Neural progenitor cell (in vitro differentiated cells): ENCODE results near the gene PLA2G5. TPM values are rescaled to one million over a fixed set of nuclear protein-coding genes. Genes with fewer than 3 reads are reported as not detected.

Source experiments
- DNase-seq: peaks from one replicate; pipeline ENCODE4 v3.0.0-alpha.2; 2016; ENCODE audit warnings: low spot score
- H2AFZ ChIP-seq: fragments of 200-600 bp; sonication (generic); replicated peaks from 2 replicates; pipeline ENCODE4 v1.6.1; 2016; ENCODE audit warnings: antibody characterized with exemption
- H3F3A ChIP-seq: fragments of 200-600 bp; sonication (generic); 2 replicates; pipeline ENCODE4 v1.6.1; 2016; ENCODE audit warnings: antibody characterized with exemption, low read depth
- H3K27ac ChIP-seq: fragments of 200-600 bp; sonication (generic); 2 replicates; pipeline ENCODE4 v1.5.1; 2016; ENCODE audit warnings: mild to moderate bottlenecking
- H3K27me3 ChIP-seq: fragments of 200-600 bp; sonication (generic); 2 replicates; pipeline ENCODE4 v1.6.1; 2016; ENCODE audit warnings: mild to moderate bottlenecking, moderate library complexity
- H3K36me3 ChIP-seq: fragments of 200-600 bp; sonication (generic); 2 replicates; pipeline ENCODE4 v1.5.1; 2016
- H3K4me1 ChIP-seq: fragments of 200-600 bp; sonication (generic); 2 replicates; pipeline ENCODE4 v1.6.1; 2016; ENCODE audit warnings: mixed run types
- H3K4me2 ChIP-seq: fragments of 200-600 bp; sonication (generic); 2 replicates; pipeline ENCODE4 v1.6.1; 2016
- H3K4me3 ChIP-seq: fragments of 200-600 bp; sonication (generic); 2 replicates; pipeline ENCODE4 v1.5.1; 2016
- H3K79me2 ChIP-seq: fragments of 200-600 bp; sonication (generic); 2 replicates; pipeline ENCODE4 v1.6.1; 2016; ENCODE audit warnings: low read depth
- H3K9ac ChIP-seq: fragments of 200-600 bp; sonication (generic); 2 replicates; pipeline ENCODE4 v1.6.1; 2016
- H3K9me3 ChIP-seq: fragments of 200-600 bp; sonication (generic); 2 replicates; pipeline ENCODE4 v1.5.1; 2016; ENCODE audit warnings: low read depth
- H4K20me1 ChIP-seq: fragments of 200-600 bp; sonication (generic); 2 replicates; pipeline ENCODE4 v1.6.1; 2016; ENCODE audit warnings: low read depth
- H3K27ac Mint-ChIP-seq: 3 replicates; pipeline ENCODE4 v1.8.0; 2021; ENCODE audit warnings: mixed read lengths
- H3K27me3 Mint-ChIP-seq: 2 replicates; pipeline ENCODE4 v1.8.0; 2022; ENCODE audit warnings: low read depth, mild to moderate bottlenecking, inconsistent platforms, moderate library complexity, mixed read lengths; ENCODE audit not compliant: insufficient read depth
- H3K36me3 Mint-ChIP-seq: 3 replicates; pipeline ENCODE4 v1.8.0; 2021; ENCODE audit warnings: mixed read lengths
- H3K4me1 Mint-ChIP-seq: 3 replicates; pipeline ENCODE4 v1.8.0; 2021; ENCODE audit warnings: mixed read lengths
- H3K4me3 Mint-ChIP-seq: 3 replicates; pipeline ENCODE4 v1.8.0; 2021; ENCODE audit warnings: mild to moderate bottlenecking, moderate library complexity, mixed read lengths
- H3K9me3 Mint-ChIP-seq: 3 replicates; pipeline ENCODE4 v1.8.0; 2020; ENCODE audit warnings: mixed read lengths
- CTCF ChIP-seq: fragments of 200-600 bp; sonication (generic); IDR thresholded peaks from 2 replicates; pipeline ENCODE4 v1.5.1; 2017; ENCODE audit warnings: antibody characterized with exemption, mild to moderate bottlenecking
- EZH2 ChIP-seq: fragments of 200-600 bp; sonication (generic); IDR thresholded peaks from 2 replicates; pipeline ENCODE4 v1.6.1; 2017; ENCODE audit warnings: antibody characterized with exemption, mild to moderate bottlenecking, moderate library complexity
- EZH2phosphoT487 ChIP-seq: fragments of 200-600 bp; sonication (generic); IDR thresholded peaks from 2 replicates; pipeline ENCODE4 v1.6.1; 2017; ENCODE audit warnings: antibody characterized with exemption
- total RNA-seq: library from RNA; depleted of rRNA; stranded (reverse); fragments of >200 nt; gene quantifications from 2 replicates; pipeline ENCODE4 v1.2.3, GENCODE V29; 2015; ENCODE audit warnings: low replicate concordance

The PLA2G5 gene
- total RNA-seq, 1 donor from 2014 or later: not detected

GRCh38 chr1:20110679-20111078, 40.7 kb downstream of the PLA2G5 start:
- DNase-seq: no peak
- no peaks in the 10 kb centered on the region for H3K9me3 Mint-ChIP-seq
- no peaks in the 10 kb centered on the region for H3K36me3 ChIP-seq
- no peak overlapping the region for H3K4me3 Mint-ChIP-seq
- H3K79me2 ChIP-seq: no peaks in the 10 kb centered on the region
- H3K36me3 Mint-ChIP-seq: no peaks in the 10 kb centered on the region
- H3K4me1 Mint-ChIP-seq: peaks cover 6% of the 10 kb centered on the region
- H3K4me1 ChIP-seq: no peaks in the 10 kb centered on the region
- no peak overlapping the region for H3K4me3 ChIP-seq
- H4K20me1 ChIP-seq: no peaks in the 10 kb centered on the region
- H3F3A ChIP-seq: no peaks in the 10 kb centered on the region
- H3K27ac Mint-ChIP-seq: no peak overlapping the region
- H3K27ac ChIP-seq: no peak overlapping the region
- H3K4me2 ChIP-seq: no peak overlapping the region
- H3K9me3 ChIP-seq: no peaks in the 10 kb centered on the region
- no peaks in the 10 kb centered on the region for H3K27me3 ChIP-seq
- TF ChIP-seq CTCF (no peak), EZH2phosphoT487 (no peak), EZH2 (no peak)
- no peak overlapping the region for H2AFZ ChIP-seq
- no peak overlapping the region for H3K9ac ChIP-seq
- peaks cover 10% of the 10 kb centered on the region for H3K27me3 Mint-ChIP-seq

GRCh38 chr1:20111452-20111851, 41.5 kb downstream of the PLA2G5 start:
- H3K4me1 Mint-ChIP-seq: peaks cover 6% of the 10 kb centered on the region
- H4K20me1 ChIP-seq: no peaks in the 10 kb centered on the region
- H3K9me3 ChIP-seq: no peaks in the 10 kb centered on the region
- H3K4me3 ChIP-seq: no peak overlapping the region
- H3K27ac Mint-ChIP-seq: no peak overlapping the region
- H3K36me3 Mint-ChIP-seq: no peaks in the 10 kb centered on the region
- no peaks in the 10 kb centered on the region for H3K4me1 ChIP-seq
- no peaks in the 10 kb centered on the region for H3K27me3 ChIP-seq
- no peak overlapping the region for H2AFZ ChIP-seq
- H3K27ac ChIP-seq: no peak overlapping the region
- H3K4me3 Mint-ChIP-seq: no peak overlapping the region
- H3K27me3 Mint-ChIP-seq: peaks cover 13% of the 10 kb centered on the region
- H3K79me2 ChIP-seq: no peaks in the 10 kb centered on the region
- no peaks in the 10 kb centered on the region for H3K36me3 ChIP-seq
- TF ChIP-seq EZH2phosphoT487 (no peak), CTCF (no peak), EZH2 (no peak)
- no peak overlapping the region for H3K9ac ChIP-seq
- no peak overlapping the region for H3K4me2 ChIP-seq
- no peak for DNase-seq
- H3F3A ChIP-seq: no peaks in the 10 kb centered on the region
- H3K9me3 Mint-ChIP-seq: no peaks in the 10 kb centered on the region

GRCh38 chr1:20112279-20113000, 42.4 kb downstream of the PLA2G5 start:
- H3K27me3 ChIP-seq: no peaks in the 10 kb centered on the region
- H3K4me1 ChIP-seq: no peaks in the 10 kb centered on the region
- no peak for DNase-seq
- TF ChIP-seq EZH2phosphoT487 (no peak), CTCF (no peak), EZH2 (no peak)
- Mint-ChIP-seq H3K36me3 (no peaks in the 10 kb centered on the region), H3K4me1 (peaks cover 6% of the 10 kb centered on the region), H3K4me3 (no peak overlapping the region), H3K9me3 (no peaks in the 10 kb centered on the region), H3K27me3 (peaks cover 13% of the 10 kb centered on the region), H3K27ac (no peak overlapping the region)
- H4K20me1 ChIP-seq: no peaks in the 10 kb centered on the region
- no peak overlapping the region for H3K4me2 ChIP-seq
- no peak overlapping the region for H3K9ac ChIP-seq
- no peaks in the 10 kb centered on the region for H3K79me2 ChIP-seq
- H3K27ac ChIP-seq: no peak overlapping the region
- no peak overlapping the region for H3K4me3 ChIP-seq
- H3K9me3 ChIP-seq: no peaks in the 10 kb centered on the region
- H3F3A ChIP-seq: no peaks in the 10 kb centered on the region
- H2AFZ ChIP-seq: no peak overlapping the region
- H3K36me3 ChIP-seq: no peaks in the 10 kb centered on the region
